ENCODE results near the gene TYW3. TPM values are rescaled to one million over a fixed set of nuclear protein-coding genes. Genes with fewer than 3 reads are reported as not detected.
"Not testable (repeated sequence)": the region's sequence is repeated elsewhere in the genome, so short reads cannot be mapped to it uniquely, and the experiment has no call there.

TYW3 gene
- total and polyA plus RNA-seq, 5 experiments from 2014 or later = 8.1 to 22.5 (median 12.7) TPM

DNA sequence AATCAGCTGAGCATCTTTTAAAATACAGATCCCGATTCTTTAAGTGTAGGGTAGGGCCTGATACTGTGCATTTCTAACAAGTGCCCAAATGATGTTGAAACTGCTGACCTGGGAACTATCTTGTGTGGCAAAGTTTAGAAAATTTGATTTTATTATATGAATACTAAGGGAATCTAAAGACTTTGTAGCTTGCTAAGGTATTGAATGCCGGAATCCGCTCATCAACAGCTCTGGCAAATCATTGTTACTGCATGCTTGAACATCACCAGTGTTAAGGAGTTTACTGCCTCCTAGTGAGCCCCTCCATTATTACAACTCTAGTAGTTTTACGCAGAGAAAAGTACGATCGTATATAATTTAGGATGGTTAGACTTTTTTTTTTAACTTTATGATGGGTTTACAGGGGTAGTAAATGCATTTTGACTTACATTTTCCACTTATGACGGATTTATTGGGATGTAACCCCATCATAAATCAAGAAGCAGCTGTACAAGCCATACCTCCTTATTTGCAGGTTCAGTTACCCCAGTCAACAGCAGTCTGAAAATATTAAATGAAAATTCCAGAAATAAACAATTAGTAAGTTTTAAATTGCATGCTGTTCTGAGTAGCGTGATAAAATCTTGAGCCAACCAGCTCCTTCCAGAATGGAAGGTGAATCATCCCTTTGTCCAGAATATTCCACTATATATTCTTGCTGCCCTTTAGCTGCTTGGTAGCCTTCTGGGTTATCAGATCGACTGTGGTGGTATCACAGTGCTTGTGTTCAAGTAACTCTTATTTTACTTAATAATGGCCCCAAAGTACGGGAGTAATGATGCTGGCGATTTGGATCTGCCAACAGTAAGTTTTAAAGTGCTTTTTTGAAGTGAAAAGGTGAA is 892 bp downstream of the TYW3 start:
- H3K27me3 Mint-ChIP-seq = no peaks in the 10 kb centered on the region
- ATAC-seq (peak; percentile 66 to 75), DNase-seq (peak in 8 of 10 donors; percentile 34 to 75 (median 65))
- H3K4me3 Mint-ChIP-seq = peak overlapping the region; percentile 93 to 99 (median 96)
- peaks cover 11 to 27% (median 19%) of the 10 kb centered on the region in 3 donors for H3K36me3 Mint-ChIP-seq
- POLR2A ChIA-PET = interaction anchor here (1.2 kb wide), 1 partner anchor 535 kb away, joined by 5 read pairs; the partner anchor contains the start of genes FPGT and LRRIQ3
- H3K9me3 Mint-ChIP-seq = no peaks in the 10 kb centered on the region
- H3K27ac Mint-ChIP-seq = peak overlapping the region; percentile 92 to 99 (median 96)
- peaks cover 14 to 49% (median 41%) of the 10 kb centered on the region in 4 donors for H3K4me1 Mint-ChIP-seq

DNA sequence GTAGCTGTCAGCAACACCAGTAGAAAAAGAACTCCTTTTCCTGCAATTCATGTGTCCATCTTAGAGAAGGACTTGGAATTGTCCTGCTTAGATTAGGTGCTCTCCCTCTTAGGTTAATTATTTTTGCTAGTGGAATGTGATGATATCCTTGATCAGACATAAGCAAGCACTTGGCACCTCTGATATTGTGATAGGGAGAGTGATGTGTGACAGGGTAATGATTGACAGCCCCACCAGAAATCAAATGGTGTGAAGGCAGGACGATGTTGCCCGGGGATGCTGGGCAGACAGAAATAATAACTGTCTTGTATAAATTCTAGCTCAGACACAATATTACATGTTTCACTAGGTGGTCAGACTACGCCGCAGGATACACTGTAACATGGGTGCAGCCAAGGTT is 4.4 kb downstream of the TYW3 start:
- H3K27ac Mint-ChIP-seq = no peak overlapping the region
- H3K4me3 Mint-ChIP-seq = no peak overlapping the region
- peaks cover 0 to 3% (median 0%) of the 10 kb centered on the region in 9 donors for H3K9me3 Mint-ChIP-seq
- ATAC-seq (no peak), DNase-seq (no peak)
- peaks cover 19 to 56% (median 37%) of the 10 kb centered on the region in 3 donors for H3K36me3 Mint-ChIP-seq
- H3K27me3 Mint-ChIP-seq = no peaks in the 10 kb centered on the region
- POLR2A ChIA-PET = interaction anchor here (1.0 kb wide), 1 partner anchor 13 kb away, joined by 4 read pairs; no protein-coding TSS in a partner anchor
- H3K4me1 Mint-ChIP-seq = peaks cover 11 to 23% (median 21%) of the 10 kb centered on the region in 4 donors

GRCh38 chr1:74740307-74740980 is 7.5 kb downstream of the TYW3 start:
- H3K4me1 Mint-ChIP-seq = peaks cover under 1 to 10% (median 7%) of the 10 kb centered on the region in 4 donors
- H3K4me3 Mint-ChIP-seq, H3K9me3 Mint-ChIP-seq, H3K27me3 Mint-ChIP-seq, H3K27ac Mint-ChIP-seq, DNase-seq, POLR2A ChIA-PET, ATAC-seq: not testable (repeated sequence)
- H3K36me3 Mint-ChIP-seq = peaks cover 21 to 81% (median 62%) of the 10 kb centered on the region in 3 donors

GRCh38 chr1:74745247-74745646 is 12.3 kb downstream of the TYW3 start:
- H3K4me3 Mint-ChIP-seq, POLR2A ChIA-PET, ATAC-seq, H3K27ac Mint-ChIP-seq, H3K9me3 Mint-ChIP-seq, DNase-seq, H3K27me3 Mint-ChIP-seq: not testable (repeated sequence)
- Mint-ChIP-seq H3K36me3 (peaks cover 20 to 89% (median 56%) of the 10 kb centered on the region in 3 donors), H3K4me1 (peaks cover 0 to 12% (median 3%) of the 10 kb centered on the region in 4 donors)

GRCh38 chr1:74748960-74749359 is 16.0 kb downstream of the TYW3 start:
- peaks cover 26 to 93% (median 53%) of the 10 kb centered on the region in 3 donors for H3K36me3 Mint-ChIP-seq
- POLR2A ChIA-PET = no interaction called here
- ATAC-seq (no peak), DNase-seq (no peak)
- peaks cover 0 to 11% (median 2%) of the 10 kb centered on the region in 4 donors for H3K4me1 Mint-ChIP-seq
- no peaks in the 10 kb centered on the region for H3K27me3 Mint-ChIP-seq
- no peak overlapping the region for H3K4me3 Mint-ChIP-seq
- H3K9me3 Mint-ChIP-seq = no peaks in the 10 kb centered on the region
- no peak overlapping the region for H3K27ac Mint-ChIP-seq

GRCh38 chr1:74753104-74753503 is 20.2 kb downstream of the TYW3 start:
- no peak overlapping the region for H3K4me3 Mint-ChIP-seq
- DNase-seq (no peak), ATAC-seq (no peak)
- no peak overlapping the region for H3K27ac Mint-ChIP-seq
- H3K4me1 Mint-ChIP-seq = peaks cover 0 to 4% (median 2%) of the 10 kb centered on the region in 4 donors
- H3K27me3 Mint-ChIP-seq = no peaks in the 10 kb centered on the region
- POLR2A ChIA-PET = no interaction called here
- peaks cover 0 to 21% (median 8%) of the 10 kb centered on the region in 9 donors for H3K9me3 Mint-ChIP-seq
- H3K36me3 Mint-ChIP-seq = peaks cover 39 to 99% (median 67%) of the 10 kb centered on the region in 3 donors

DNA sequence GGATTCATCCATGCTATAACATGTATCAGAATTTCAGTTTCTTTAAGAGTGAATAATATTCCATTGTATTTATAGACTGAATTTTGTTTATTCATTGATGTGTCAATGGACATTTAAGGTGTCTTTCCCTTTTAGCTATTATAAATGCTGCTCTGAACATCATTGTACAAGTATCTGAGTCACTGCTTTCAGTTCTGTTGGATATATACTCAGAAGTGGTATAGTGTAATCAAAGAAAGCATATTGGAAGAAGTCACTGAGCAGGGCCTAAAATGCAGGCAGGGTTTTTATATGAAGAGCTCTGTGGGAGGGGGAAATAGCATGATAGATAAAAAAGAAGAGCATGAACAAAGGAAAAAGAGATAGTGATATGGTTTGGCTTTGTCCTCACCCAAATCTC is 22.5 kb downstream of the TYW3 start:
- peaks cover 0 to 4% (median 2%) of the 10 kb centered on the region in 4 donors for H3K4me1 Mint-ChIP-seq
- peaks cover 47 to 97% (median 62%) of the 10 kb centered on the region in 3 donors for H3K36me3 Mint-ChIP-seq
- DNase-seq = no peak
- ATAC-seq = no peak
- POLR2A ChIA-PET = no interaction called here
- no peaks in the 10 kb centered on the region for H3K27me3 Mint-ChIP-seq
- H3K4me3 Mint-ChIP-seq = no peak overlapping the region
- no peak overlapping the region for H3K27ac Mint-ChIP-seq
- peaks cover 0 to 21% (median 8%) of the 10 kb centered on the region in 9 donors for H3K9me3 Mint-ChIP-seq

DNA sequence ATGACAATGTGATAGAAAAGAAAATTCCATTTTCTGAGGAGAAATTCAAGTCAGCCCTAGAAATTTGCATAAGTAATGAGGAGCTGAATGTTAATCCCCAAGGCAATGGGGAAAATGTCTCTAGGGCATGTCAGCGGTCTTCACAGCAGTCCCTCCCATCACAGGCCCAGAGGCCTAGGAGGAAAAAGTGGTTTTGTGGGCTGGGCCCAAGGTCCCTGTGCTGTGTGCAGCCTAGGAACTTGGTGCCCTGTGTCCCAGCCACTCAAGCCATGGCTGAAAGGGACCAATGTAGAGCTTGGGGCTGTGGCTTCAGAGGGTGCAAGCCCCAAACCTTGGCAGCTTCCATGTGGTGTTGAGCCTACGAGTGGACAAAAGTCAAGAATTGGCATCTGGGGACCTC is 23.7 kb downstream of the TYW3 start:
- H3K4me3 Mint-ChIP-seq, ATAC-seq, H3K4me1 Mint-ChIP-seq, POLR2A ChIA-PET, H3K27ac Mint-ChIP-seq, H3K27me3 Mint-ChIP-seq, DNase-seq: not testable (repeated sequence)
- peaks cover 43 to 95% (median 67%) of the 10 kb centered on the region in 3 donors for H3K36me3 Mint-ChIP-seq
- H3K9me3 Mint-ChIP-seq = peaks cover 0 to 21% (median 8%) of the 10 kb centered on the region in 9 donors

DNA sequence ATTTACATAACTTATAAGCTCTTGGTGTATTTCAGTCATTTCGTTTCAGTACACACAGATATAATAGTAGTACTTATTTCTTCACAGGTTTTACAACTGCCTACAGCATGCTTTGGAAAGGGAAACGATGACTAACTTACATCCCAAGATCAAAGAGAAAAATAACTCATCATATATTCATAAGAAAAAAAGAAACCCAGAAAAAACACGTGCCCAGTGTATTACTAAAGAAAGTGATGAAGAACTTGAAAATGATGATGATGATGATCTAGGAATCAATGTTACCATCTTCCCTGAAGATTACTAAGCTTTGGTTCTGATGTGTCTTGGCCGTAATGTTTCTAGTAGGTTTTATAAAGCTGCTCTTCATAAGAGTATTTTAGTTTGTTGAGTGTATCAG is 30.9 kb downstream of the TYW3 start:
- Mint-ChIP-seq H3K4me1 (peaks cover 0 to 7% (median 2%) of the 10 kb centered on the region in 4 donors), H3K36me3 (peaks cover 10 to 55% (median 10%) of the 10 kb centered on the region in 3 donors), H3K27me3 (no peaks in the 10 kb centered on the region), H3K4me3 (no peak overlapping the region), H3K9me3 (no peaks in the 10 kb centered on the region), H3K27ac (peak overlapping the region in 3 of 10 donors; percentile 1 to 21 (median 18))
- no peak for ATAC-seq
- POLR2A ChIA-PET = no interaction called here
- DNase-seq = no peak

DNA sequence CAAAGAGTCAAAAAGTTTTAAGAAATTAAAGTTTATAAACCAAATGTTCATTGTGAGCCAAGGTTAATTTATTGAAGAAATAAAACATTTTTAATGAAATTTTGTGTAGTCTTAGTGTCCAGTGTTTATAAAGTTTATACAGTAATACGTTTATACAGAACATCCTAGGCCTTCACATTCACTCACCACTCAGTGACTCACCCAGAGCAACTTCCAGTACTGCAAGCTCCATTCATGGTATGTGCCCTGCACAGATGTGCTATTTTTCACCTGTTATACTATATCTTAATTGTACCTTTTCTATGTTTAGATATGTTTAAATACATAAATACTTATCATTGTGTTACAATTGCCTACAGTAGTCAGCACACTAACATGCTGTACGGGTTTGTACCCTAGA is 33.6 kb downstream of the TYW3 start:
- POLR2A ChIA-PET = no interaction called here

DNA sequence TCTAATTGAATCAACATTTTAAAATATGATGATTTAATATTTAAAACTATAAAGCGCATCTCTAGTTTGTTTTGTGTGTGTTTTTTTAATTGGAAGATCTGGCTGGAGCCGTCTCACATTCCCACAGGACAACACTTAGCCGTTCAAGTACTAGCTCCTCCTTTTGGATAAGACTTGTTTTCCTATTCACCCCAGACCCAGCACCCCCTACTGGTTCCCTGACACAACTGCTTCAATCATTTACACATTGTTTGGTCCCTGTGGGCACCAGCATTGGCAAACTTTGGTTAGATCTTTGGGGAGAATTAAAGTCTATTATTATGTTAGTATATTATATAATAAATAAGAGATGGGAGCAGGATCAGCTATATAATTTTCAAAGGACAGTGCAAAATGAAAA is 34.5 kb downstream of the TYW3 start:
- no peak for DNase-seq
- no peak overlapping the region for H3K27ac Mint-ChIP-seq
- H3K4me1 Mint-ChIP-seq = peaks cover 0 to 2% (median 0%) of the 10 kb centered on the region in 4 donors
- POLR2A ChIA-PET = no interaction called here
- H3K4me3 Mint-ChIP-seq = no peak overlapping the region
- ATAC-seq = no peak
- H3K9me3 Mint-ChIP-seq = no peaks in the 10 kb centered on the region
- no peaks in the 10 kb centered on the region for H3K27me3 Mint-ChIP-seq
- H3K36me3 Mint-ChIP-seq = peaks cover 0 to 20% (median 5%) of the 10 kb centered on the region in 3 donors

More for the DNA sequence above, 33.6 kb downstream of the TYW3 start:
- Mint-ChIP-seq H3K4me1 (peaks cover 0 to 4% (median 1%) of the 10 kb centered on the region in 4 donors), H3K4me3 (no peak overlapping the region), H3K27me3 (no peaks in the 10 kb centered on the region), H3K27ac (peak overlapping the region in 2 of 10 donors; percentile 0 to 35), H3K9me3 (no peaks in the 10 kb centered on the region), H3K36me3 (peaks cover 3 to 29% (median 5%) of the 10 kb centered on the region in 3 donors)
- no peak for DNase-seq
- no peak for ATAC-seq

DNA sequence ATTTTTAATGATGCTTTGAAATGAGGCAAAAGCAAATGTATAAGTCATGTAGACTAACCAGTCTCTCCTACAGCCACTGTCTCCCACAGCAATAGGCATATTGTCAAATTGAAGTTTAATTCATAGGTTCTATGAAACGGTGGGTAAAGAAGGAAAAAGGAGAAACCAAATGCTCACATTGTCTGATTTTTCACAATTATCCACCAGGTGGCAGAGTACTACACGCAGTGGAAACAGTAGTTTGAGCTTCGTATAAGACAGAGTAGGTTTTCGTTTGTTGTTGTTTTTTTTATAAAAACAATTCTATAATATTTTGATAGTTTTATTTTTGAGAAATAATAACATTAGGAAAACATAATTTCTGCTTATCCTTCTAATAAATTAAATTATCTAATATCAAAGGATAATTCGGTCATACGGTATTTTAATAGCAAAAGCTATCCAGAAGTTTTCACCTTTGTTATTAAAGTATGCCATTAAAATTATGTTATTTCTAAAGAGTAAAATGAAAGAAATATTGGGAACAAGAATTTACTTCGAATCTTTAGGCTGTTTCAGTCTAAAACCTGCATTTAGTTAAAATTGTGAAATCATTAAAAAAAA is 39.1 kb downstream of the TYW3 start:
- ATAC-seq (peak in 1 of 2 donors; percentile 58), DNase-seq (peak in 4 of 10 donors; percentile 11 to 30 (median 22))
- Mint-ChIP-seq H3K4me1 (no peaks in the 10 kb centered on the region), H3K4me3 (no peak overlapping the region), H3K36me3 (no peaks in the 10 kb centered on the region), H3K27me3 (peaks cover 0 to 12% (median 0%) of the 10 kb centered on the region in 5 donors), H3K27ac (no peak overlapping the region), H3K9me3 (no peaks in the 10 kb centered on the region)
- POLR2A ChIA-PET = no interaction called here
